Aortic smooth muscle cell (primary cell): ENCODE results near the gene PKN1. TPM values are rescaled to one million over a fixed set of nuclear protein-coding genes. Genes with fewer than 3 reads are reported as not detected.

Source experiments
- total RNA-seq: library from RNA; depleted of rRNA; stranded (reverse); fragments of >200 nt; gene quantifications from 2 replicates; pipeline ENCODE4 v1.2.3, GENCODE V29; 2014

PKN1 gene
- total RNA-seq: 114 and 136 TPM in 2 replicates

GRCh38 chr19:14432791-14433553 is at the start of gene PKN1:
TSS of gene PKN1 (plus strand) at chr19:14433306. CDS start at chr19:14433522, 216 bp downstream.

GRCh38 chr19:14419106-14419813 is 13.8 kb upstream of the PKN1 start, which contains the start of gene DDX39A:
TSS of gene DDX39A (minus strand) at chr19:14419341. CDS start at chr19:14413220, 6,121 bp downstream.

GRCh38 chr19:14475251-14476073 is 42.4 kb downstream of the PKN1 start, which contains the start of gene PTGER1:
TSS of gene PTGER1 (minus strand) at chr19:14475354. CDS start at chr19:14474320, 1,034 bp downstream.

GRCh38 chr19:14496029-14496833 is 63.1 kb downstream of the PKN1 start, which contains the start of gene GIPC1:
TSS of gene GIPC1 (minus strand) at chr19:14496127. CDS start at chr19:14482976, 13,151 bp downstream.

GRCh38 chr19:14517840-14518505 is 84.9 kb downstream of the PKN1 start, which contains the start of gene DNAJB1:
TSS of gene DNAJB1 (minus strand) at chr19:14518397. CDS start at chr19:14518349, 48 bp downstream.

Other genes starting within 250 kb of the PKN1 start
- gene ADGRL1, start 227.1 kb upstream of the PKN1 start, total RNA-seq: 2.4 and 3.3 TPM in 2 replicates
- 43.2 and 56.1 TPM in 2 replicates for gene ADGRE5, start 51.9 kb upstream of the PKN1 start, total RNA-seq
- gene DDX39A, start 14.0 kb upstream of the PKN1 start, total RNA-seq: 56.1 and 78.5 TPM in 2 replicates
- gene PTGER1, start 42.0 kb downstream of the PKN1 start, total RNA-seq: 15.5 and 35.5 TPM in 2 replicates
- 145 and 146 TPM in 2 replicates for gene GIPC1, start 62.8 kb downstream of the PKN1 start, total RNA-seq
- 52.6 and 52.7 TPM in 2 replicates for gene DNAJB1, start 85.1 kb downstream of the PKN1 start, total RNA-seq
- gene TECR, start 96.3 kb downstream of the PKN1 start, total RNA-seq: 19.9 and 22.3 TPM in 2 replicates
- 315 and 451 TPM in 2 replicates for gene NDUFB7, start 138.8 kb downstream of the PKN1 start, total RNA-seq
- 0.06 and 0.13 TPM in 2 replicates for gene CLEC17A, start 149.8 kb downstream of the PKN1 start, total RNA-seq
- not detected in 2 replicates for gene ADGRE3, start 241.5 kb downstream of the PKN1 start, total RNA-seq